Measurements from ENCODE around the gene C22orf39. TPM values are rescaled to one million over a fixed set of nuclear protein-coding genes. Genes with fewer than 3 reads are reported as not detected.

The C22orf39 gene
- total and polyA plus RNA-seq, 4 donors = 11.3 to 22.4 (median 13.5) TPM

DNA sequence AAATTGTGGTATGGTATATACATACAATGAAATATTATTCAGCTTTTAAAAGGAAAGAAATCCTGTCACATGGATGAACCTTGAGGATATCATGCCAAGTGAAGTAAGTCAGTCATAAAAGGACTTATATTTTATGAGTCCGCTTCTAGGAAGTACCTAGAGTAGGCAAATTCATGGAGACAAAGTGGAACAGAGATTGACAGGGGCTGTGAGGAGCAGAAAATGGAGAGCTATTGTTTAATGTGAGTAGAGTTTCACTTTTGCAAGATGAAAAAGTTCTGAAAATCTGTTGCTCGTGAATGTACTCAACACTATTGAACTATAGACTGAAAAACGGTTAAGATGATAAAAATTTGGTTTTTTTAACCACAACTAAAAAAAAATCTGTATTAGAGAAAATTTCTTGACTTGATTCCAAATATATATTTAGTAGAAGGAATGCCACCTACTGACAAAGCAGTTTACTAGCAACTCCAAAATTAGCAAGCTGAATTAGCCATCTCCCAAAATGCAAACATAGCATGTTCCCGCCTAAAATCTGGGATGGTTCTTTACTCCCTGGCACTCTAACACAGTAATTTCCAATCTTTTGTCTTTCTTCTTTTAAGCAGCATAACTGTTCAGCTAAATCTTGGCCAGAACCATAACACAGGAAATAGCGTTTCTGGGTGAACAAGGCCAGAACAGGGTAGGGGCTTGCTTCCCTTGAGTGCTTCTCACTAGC, 30.0 kb upstream of the C22orf39 start:
- Histone ChIP-seq H3K4me1 (ENCODE audit: control insufficient read depth in 4 of 4, insufficient read depth in 4 of 4, low read length in 3 of 4) (peaks cover 3 to 21% (median 17%) of the 10 kb centered on the region in 4 donors), H3K27me3 (ENCODE audit: control insufficient read depth in 4 of 4, insufficient read depth in 4 of 4, low read length in 3 of 4) (no peaks in the 10 kb centered on the region), H3K27ac (ENCODE audit: low read depth in 1 of 2, low read length in 2 of 2) (peak overlapping the region in 1 of 2 donors; percentile 100), H3K4me3 (ENCODE audit: low read depth in 1 of 3, low read length in 3 of 3) (peak overlapping the region; percentile 89 to 98 (median 98)), H3K36me3 (ENCODE audit: control insufficient read depth in 4 of 4, insufficient read depth in 3 of 4, low read depth in 1 of 4, low read length in 3 of 4) (peaks cover 6 to 23% (median 13%) of the 10 kb centered on the region in 4 donors), H3K9me3 (ENCODE audit: control insufficient read depth in 4 of 4, low read length in 3 of 4) (no peaks in the 10 kb centered on the region), H3K9ac (ENCODE audit: low read depth in 1 of 2, low read length in 2 of 2) (peak overlapping the region; percentile 89 to 92)
- no peak for TF ChIP-seq SP1 (IDR thresholded peaks at IDR 0.05)
- TF ChIP-seq TAF1 (conservative IDR thresholded peaks at IDR 0.05) = no peak
- TF ChIP-seq RAD21 (IDR thresholded peaks at IDR 0.05) = peak; percentile 40 to 54
- DNase-seq (ENCODE audit: low spot score) = no peak
- WGBS = 19% methylated on average over 5 of the region's 5 CpGs

DNA sequence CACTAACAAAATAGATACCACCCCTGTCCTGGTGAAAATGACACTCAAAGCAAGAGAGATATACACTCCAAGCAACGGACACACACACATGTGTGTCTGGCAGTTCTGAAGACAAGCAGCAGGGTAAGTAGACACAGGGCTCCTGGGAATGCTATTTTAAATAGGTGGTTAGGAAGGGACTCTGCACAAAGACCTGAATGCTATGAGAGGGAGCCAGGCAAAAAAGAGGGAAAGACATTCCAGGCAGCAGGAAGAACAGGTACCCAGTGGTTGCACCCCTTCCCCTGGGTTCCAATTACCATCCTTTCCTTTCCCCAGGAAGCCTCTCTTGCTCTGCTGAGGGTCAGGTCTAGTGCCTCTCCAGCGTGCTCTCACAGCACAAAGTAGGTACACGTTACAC, 28.5 kb upstream of the C22orf39 start:
- no peaks in the 10 kb centered on the region for H3K9me3 ChIP-seq (ENCODE audit: control insufficient read depth in 4 of 4, low read length in 3 of 4)
- no peak overlapping the region for H3K4me3 ChIP-seq (ENCODE audit: low read depth in 1 of 3, low read length in 3 of 3)
- no peak for TF ChIP-seq FOXA2 (IDR thresholded peaks at IDR 0.05)
- TF ChIP-seq YY1 (IDR thresholded peaks at IDR 0.05) = no peak
- TF ChIP-seq FOXA1 (IDR thresholded peaks at IDR 0.05) = no peak
- H3K36me3 ChIP-seq (ENCODE audit: control insufficient read depth in 4 of 4, insufficient read depth in 3 of 4, low read depth in 1 of 4, low read length in 3 of 4) = peaks cover 12 to 38% (median 23%) of the 10 kb centered on the region in 4 donors
- no peak overlapping the region for H3K27ac ChIP-seq (ENCODE audit: low read depth in 1 of 2, low read length in 2 of 2)
- WGBS = 84% methylated on average over 3 of the region's 3 CpGs
- DNase-seq (ENCODE audit: low spot score) = no peak
- H3K9ac ChIP-seq (ENCODE audit: low read depth in 1 of 2, low read length in 2 of 2) = no peak overlapping the region
- H3K4me1 ChIP-seq (ENCODE audit: control insufficient read depth in 4 of 4, insufficient read depth in 4 of 4, low read length in 3 of 4) = peaks cover 3 to 21% (median 17%) of the 10 kb centered on the region in 4 donors
- no peaks in the 10 kb centered on the region for H3K27me3 ChIP-seq (ENCODE audit: control insufficient read depth in 4 of 4, insufficient read depth in 4 of 4, low read length in 3 of 4)

DNA sequence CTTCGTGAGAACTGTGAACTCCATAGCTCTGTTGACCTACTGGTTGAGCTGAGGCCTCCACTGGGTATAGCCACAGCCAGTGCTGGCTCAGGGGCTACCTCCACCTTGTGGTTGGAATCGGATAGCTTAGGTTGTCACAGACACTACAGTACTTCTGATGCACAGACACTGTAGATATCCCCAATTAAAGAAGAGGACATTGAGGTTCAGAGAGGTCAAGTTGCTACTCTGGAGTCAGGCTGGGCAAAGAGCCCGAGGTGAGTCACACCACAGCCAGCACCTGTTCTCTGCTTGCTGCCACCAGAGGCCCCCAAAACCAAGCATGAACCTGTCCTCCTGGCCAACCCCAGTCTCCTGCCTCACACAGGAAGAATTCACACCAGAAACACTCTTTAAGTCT, 26.1 kb upstream of the C22orf39 start:
- Histone ChIP-seq H3K36me3 (ENCODE audit: control insufficient read depth in 4 of 4, insufficient read depth in 3 of 4, low read depth in 1 of 4, low read length in 3 of 4) (peaks cover 22 to 61% (median 42%) of the 10 kb centered on the region in 4 donors), H3K27me3 (ENCODE audit: control insufficient read depth in 4 of 4, insufficient read depth in 4 of 4, low read length in 3 of 4) (no peaks in the 10 kb centered on the region), H3K9ac (ENCODE audit: low read depth in 1 of 2, low read length in 2 of 2) (no peak overlapping the region), H3K9me3 (ENCODE audit: control insufficient read depth in 4 of 4, low read length in 3 of 4) (no peaks in the 10 kb centered on the region), H3K4me1 (ENCODE audit: control insufficient read depth in 4 of 4, insufficient read depth in 4 of 4, low read length in 3 of 4) (peaks cover 0 to 14% (median 12%) of the 10 kb centered on the region in 4 donors), H3K4me3 (ENCODE audit: low read depth in 1 of 3, low read length in 3 of 3) (no peak overlapping the region), H3K27ac (ENCODE audit: low read depth in 1 of 2, low read length in 2 of 2) (no peak overlapping the region)
- TF ChIP-seq, protein P1, sequence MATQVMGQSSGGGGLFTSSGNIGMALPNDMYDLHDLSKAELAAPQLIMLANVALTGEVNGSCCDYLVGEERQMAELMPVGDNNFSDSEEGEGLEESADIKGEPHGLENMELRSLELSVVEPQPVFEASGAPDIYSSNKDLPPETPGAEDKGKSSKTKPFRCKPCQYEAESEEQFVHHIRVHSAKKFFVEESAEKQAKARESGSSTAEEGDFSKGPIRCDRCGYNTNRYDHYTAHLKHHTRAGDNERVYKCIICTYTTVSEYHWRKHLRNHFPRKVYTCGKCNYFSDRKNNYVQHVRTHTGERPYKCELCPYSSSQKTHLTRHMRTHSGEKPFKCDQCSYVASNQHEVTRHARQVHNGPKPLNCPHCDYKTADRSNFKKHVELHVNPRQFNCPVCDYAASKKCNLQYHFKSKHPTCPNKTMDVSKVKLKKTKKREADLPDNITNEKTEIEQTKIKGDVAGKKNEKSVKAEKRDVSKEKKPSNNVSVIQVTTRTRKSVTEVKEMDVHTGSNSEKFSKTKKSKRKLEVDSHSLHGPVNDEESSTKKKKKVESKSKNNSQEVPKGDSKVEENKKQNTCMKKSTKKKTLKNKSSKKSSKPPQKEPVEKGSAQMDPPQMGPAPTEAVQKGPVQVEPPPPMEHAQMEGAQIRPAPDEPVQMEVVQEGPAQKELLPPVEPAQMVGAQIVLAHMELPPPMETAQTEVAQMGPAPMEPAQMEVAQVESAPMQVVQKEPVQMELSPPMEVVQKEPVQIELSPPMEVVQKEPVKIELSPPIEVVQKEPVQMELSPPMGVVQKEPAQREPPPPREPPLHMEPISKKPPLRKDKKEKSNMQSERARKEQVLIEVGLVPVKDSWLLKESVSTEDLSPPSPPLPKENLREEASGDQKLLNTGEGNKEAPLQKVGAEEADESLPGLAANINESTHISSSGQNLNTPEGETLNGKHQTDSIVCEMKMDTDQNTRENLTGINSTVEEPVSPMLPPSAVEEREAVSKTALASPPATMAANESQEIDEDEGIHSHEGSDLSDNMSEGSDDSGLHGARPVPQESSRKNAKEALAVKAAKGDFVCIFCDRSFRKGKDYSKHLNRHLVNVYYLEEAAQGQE (IDR thresholded peaks at IDR 0.05) = no peak
- TF ChIP-seq EGR1 (IDR thresholded peaks at IDR 0.05; ENCODE audit: low read depth in 2 of 2) = no peak
- no peak for TF ChIP-seq HNF4A (conservative IDR thresholded peaks at IDR 0.05)
- TF ChIP-seq RAD21 (IDR thresholded peaks at IDR 0.05) = no peak
- DNase-seq (ENCODE audit: low spot score) = no peak
- WGBS = 86% methylated on average over 3 of the region's 3 CpGs

DNA sequence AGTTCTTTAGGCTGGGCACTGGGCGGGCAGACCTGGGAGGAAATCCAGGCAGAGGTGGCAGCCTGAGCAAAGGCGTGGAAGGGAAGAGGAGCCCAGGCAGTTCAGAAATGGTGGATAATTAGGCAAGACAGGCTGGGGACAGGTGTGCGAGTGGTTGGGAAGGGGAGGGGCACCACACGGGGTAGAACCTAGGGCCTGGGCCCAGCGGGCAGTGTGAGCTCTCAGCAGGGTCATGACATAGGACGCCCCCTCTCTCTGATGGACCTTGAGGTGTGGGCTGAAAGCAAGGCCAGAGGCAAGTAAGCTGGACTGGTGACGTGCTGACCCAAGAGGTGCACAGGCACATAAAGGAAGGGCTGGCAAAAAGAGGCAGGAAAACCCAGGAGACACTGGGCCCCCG, 24.7 kb upstream of the C22orf39 start:
- no peak overlapping the region for H3K4me3 ChIP-seq (ENCODE audit: low read depth in 1 of 3, low read length in 3 of 3)
- peaks cover 0 to 5% (median 1%) of the 10 kb centered on the region in 4 donors for H3K4me1 ChIP-seq (ENCODE audit: control insufficient read depth in 4 of 4, insufficient read depth in 4 of 4, low read length in 3 of 4)
- no peak for DNase-seq (ENCODE audit: low spot score)
- no peak overlapping the region for H3K27ac ChIP-seq (ENCODE audit: low read depth in 1 of 2, low read length in 2 of 2)
- no peak overlapping the region for H3K9ac ChIP-seq (ENCODE audit: low read depth in 1 of 2, low read length in 2 of 2)
- H3K27me3 ChIP-seq (ENCODE audit: control insufficient read depth in 4 of 4, insufficient read depth in 4 of 4, low read length in 3 of 4) = no peaks in the 10 kb centered on the region
- 95% methylated on average over 8 of the region's 8 CpGs for WGBS
- H3K36me3 ChIP-seq (ENCODE audit: control insufficient read depth in 4 of 4, insufficient read depth in 3 of 4, low read depth in 1 of 4, low read length in 3 of 4) = peaks cover 35 to 75% (median 55%) of the 10 kb centered on the region in 4 donors
- H3K9me3 ChIP-seq (ENCODE audit: control insufficient read depth in 4 of 4, low read length in 3 of 4) = no peaks in the 10 kb centered on the region
- TF ChIP-seq FOXA1 (IDR thresholded peaks at IDR 0.05) (no peak), TAF1 (conservative IDR thresholded peaks at IDR 0.05) (no peak), RXRA (IDR thresholded peaks at IDR 0.05) (no peak), FOXA2 (IDR thresholded peaks at IDR 0.05) (no peak), YY1 (IDR thresholded peaks at IDR 0.05) (no peak), JUND (IDR thresholded peaks at IDR 0.05) (no peak), NR2F2 (IDR thresholded peaks at IDR 0.05) (no peak)
- TF ChIP-seq, protein P2, sequence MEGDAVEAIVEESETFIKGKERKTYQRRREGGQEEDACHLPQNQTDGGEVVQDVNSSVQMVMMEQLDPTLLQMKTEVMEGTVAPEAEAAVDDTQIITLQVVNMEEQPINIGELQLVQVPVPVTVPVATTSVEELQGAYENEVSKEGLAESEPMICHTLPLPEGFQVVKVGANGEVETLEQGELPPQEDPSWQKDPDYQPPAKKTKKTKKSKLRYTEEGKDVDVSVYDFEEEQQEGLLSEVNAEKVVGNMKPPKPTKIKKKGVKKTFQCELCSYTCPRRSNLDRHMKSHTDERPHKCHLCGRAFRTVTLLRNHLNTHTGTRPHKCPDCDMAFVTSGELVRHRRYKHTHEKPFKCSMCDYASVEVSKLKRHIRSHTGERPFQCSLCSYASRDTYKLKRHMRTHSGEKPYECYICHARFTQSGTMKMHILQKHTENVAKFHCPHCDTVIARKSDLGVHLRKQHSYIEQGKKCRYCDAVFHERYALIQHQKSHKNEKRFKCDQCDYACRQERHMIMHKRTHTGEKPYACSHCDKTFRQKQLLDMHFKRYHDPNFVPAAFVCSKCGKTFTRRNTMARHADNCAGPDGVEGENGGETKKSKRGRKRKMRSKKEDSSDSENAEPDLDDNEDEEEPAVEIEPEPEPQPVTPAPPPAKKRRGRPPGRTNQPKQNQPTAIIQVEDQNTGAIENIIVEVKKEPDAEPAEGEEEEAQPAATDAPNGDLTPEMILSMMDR (IDR thresholded peaks at IDR 0.05; ENCODE audit: low read depth, low read length, missing input control) = no peak
- TF ChIP-seq, protein P1 (IDR thresholded peaks at IDR 0.05) = no peak

Data from liver (tissue), 9 donors.